ENCODE data around the gene IGFBPL1. TPM values are rescaled to one million over a fixed set of nuclear protein-coding genes. Genes with fewer than 3 reads are reported as not detected.

The IGFBPL1 gene
- total RNA-seq, 1 donor, result not detected

GRCh38 chr9:38359297-38359653 is 65.0 kb downstream of the IGFBPL1 start:
- no peak for TF ChIP-seq CTCF (IDR thresholded peaks at IDR 0.05; ENCODE audit: insufficient read depth, low read depth, low read length)
- no peak overlapping the region for H3K4me3 ChIP-seq (ENCODE audit: low read depth, low read length)
- DNase-seq (ENCODE audit: low read depth), result no peak

GRCh38 chr9:38358390-38359296 is 65.6 kb downstream of the IGFBPL1 start:
- H3K4me3 ChIP-seq (ENCODE audit: low read depth, low read length), result no peak overlapping the region
- no peak for TF ChIP-seq CTCF (IDR thresholded peaks at IDR 0.05; ENCODE audit: insufficient read depth, low read depth, low read length)
- DNase-seq (ENCODE audit: low read depth), result no peak

GRCh38 chr9:38357350-38358114 is 66.7 kb downstream of the IGFBPL1 start:
- no peak overlapping the region for H3K4me3 ChIP-seq (ENCODE audit: low read depth, low read length)
- DNase-seq (ENCODE audit: low read depth), result no peak
- TF ChIP-seq CTCF (IDR thresholded peaks at IDR 0.05; ENCODE audit: insufficient read depth, low read depth, low read length), result no peak

- no peak overlapping the region for H3K4me3 ChIP-seq (ENCODE audit: low read depth, low read length)
- TF ChIP-seq CTCF (IDR thresholded peaks at IDR 0.05; ENCODE audit: insufficient read depth, low read depth, low read length), result no peak
- DNase-seq (ENCODE audit: low read depth), result no peak
Measured at GRCh38 chr9:38356851-38357250, 67.4 kb downstream of the IGFBPL1 start.

Other genes starting within 250 kb of the IGFBPL1 start
- 66.0 and 74.3 TPM in 2 replicates for gene ALDH1B1, start 31.8 kb downstream of the IGFBPL1 start, total RNA-seq
- under 0.01 TPM in 1 of 2 replicates, not detected in the other for gene ANKRD18A, start 196.1 kb upstream of the IGFBPL1 start, total RNA-seq

Measured in fibroblast of villous mesenchyme (primary cell).